HepG2 (cell line): ENCODE measurements around the gene ZG16. TPM values are rescaled to one million over a fixed set of nuclear protein-coding genes. Genes with fewer than 3 reads are reported as not detected.

Experiments
- ATF1 ChIP-seq: IDR thresholded peaks from 2 replicates; pipeline ENCODE4 v1.6.1; 2016; ENCODE audit warnings: mild to moderate bottlenecking, control low read depth
- BCLAF1 ChIP-seq: fragments of 450-650 bp; IDR thresholded peaks from 2 replicates; pipeline ENCODE4 v1.6.1; 2017; ENCODE audit warnings: mild to moderate bottlenecking
- DBP ChIP-seq: sonication (generic); formaldehyde crosslinking; IDR thresholded peaks from 2 replicates; pipeline ENCODE4 v1.4.0; 2020; ENCODE audit warnings: missing genetic modification reagents; ENCODE audit errors: not compliant biosample characterization
- E2F2 ChIP-seq: sonication (generic); formaldehyde crosslinking; IDR thresholded peaks from 2 replicates; pipeline ENCODE4 v1.4.0; 2020; ENCODE audit warnings: missing genetic modification reagents, borderline replicate concordance
- GRHL1 ChIP-seq: sonication (generic); formaldehyde crosslinking; conservative IDR thresholded peaks from 2 replicates; pipeline ENCODE4 v1.8.0; 2022; ENCODE audit warnings: missing genetic modification reagents
- GZF1 ChIP-seq: sonication (generic); formaldehyde crosslinking; IDR thresholded peaks from 2 replicates; pipeline ENCODE4 v1.5.1; 2020; ENCODE audit warnings: mild to moderate bottlenecking, missing genetic modification reagents
- HNF4G ChIP-seq, 2 experiments: sonication (generic) in 1 of 2; formaldehyde crosslinking in 1 of 2; IDR thresholded peaks; 2 replicates each; pipeline versions ENCODE4 v1.4.0 to v1.6.1; 2011 to 2020; ENCODE audit warnings: borderline replicate concordance in 2 of 2, low read depth in 2 of 2, mild to moderate bottlenecking in 2 of 2, low read length in 1 of 2, missing genetic modification reagents in 1 of 2, moderate library complexity in 1 of 2
- MIER3 ChIP-seq: IDR thresholded peaks from 2 replicates; pipeline ENCODE4 v1.6.1; 2016; ENCODE audit warnings: missing compliant biosample characterization, borderline replicate concordance
- NCOA2 ChIP-seq: sonication (generic); formaldehyde crosslinking; IDR thresholded peaks from 2 replicates; pipeline ENCODE4 v1.8.0; 2022; ENCODE audit warnings: inconsistent platforms
- NFYC ChIP-seq: IDR thresholded peaks from 2 replicates; pipeline ENCODE4 v1.6.1; 2016; ENCODE audit warnings: missing genetic modification reagents, missing compliant biosample characterization
- PHB2 ChIP-seq: fragments of 450-650 bp; IDR thresholded peaks from 2 replicates; pipeline ENCODE4 v1.6.1; 2018; ENCODE audit not compliant: partially characterized antibody
- RBM22 ChIP-seq: fragments of 200-400 bp; formaldehyde crosslinking; optimal IDR thresholded peaks from 2 replicates; pipeline ENCODE3; 2017; ENCODE audit warnings: mild to moderate bottlenecking, low read length, moderate library complexity
- STAT5B ChIP-seq: sonication (generic); formaldehyde crosslinking; IDR thresholded peaks from 2 replicates; pipeline ENCODE4 v1.4.0; 2020; ENCODE audit warnings: missing genetic modification reagents
- TBX3 ChIP-seq: fragments of 450-650 bp; IDR thresholded peaks from 2 replicates; pipeline ENCODE4 v1.6.1; 2017; ENCODE audit warnings: antibody characterized with exemption, mild to moderate bottlenecking, inconsistent platforms, borderline replicate concordance
- THAP7 ChIP-seq: sonication (generic); formaldehyde crosslinking; IDR thresholded peaks from 2 replicates; pipeline ENCODE4 v1.8.1; 2023; ENCODE audit warnings: mild to moderate bottlenecking, missing genetic modification reagents
- THRA ChIP-seq: sonication (generic); formaldehyde crosslinking; IDR thresholded peaks from 2 replicates; pipeline ENCODE4 v1.4.0; 2020; ENCODE audit warnings: missing genetic modification reagents, borderline replicate concordance
- ZNF251 ChIP-seq: sonication (generic); formaldehyde crosslinking; IDR thresholded peaks from 2 replicates; pipeline ENCODE4 v1.9.0; 2021; ENCODE audit warnings: mild to moderate bottlenecking, missing genetic modification reagents
- ZNF674 ChIP-seq: sonication (generic); formaldehyde crosslinking; IDR thresholded peaks from 2 replicates; pipeline ENCODE4 v1.5.0; 2020; ENCODE audit warnings: low read depth, mild to moderate bottlenecking, missing genetic modification reagents
- ZNF720 ChIP-seq: sonication (generic); formaldehyde crosslinking; IDR thresholded peaks from 2 replicates; pipeline ENCODE4 v1.4.0; 2020; ENCODE audit warnings: missing genetic modification reagents
- polyA plus RNA-seq, 8 experiments: library from polyadenylated mRNA; depleted of rRNA in 3 of 8; stranded (reverse) in 7 of 8; unstranded in 1 of 8; fragments of >200 nt; fragmentation: Illumina TruSeq in 4 of 8; extraction: Trizol in 4 of 8; gene quantifications; 2 replicates each; pipeline versions ENCODE4 v1.2.1 to v1.2.3, GENCODE V29; 2011 to 2016; ENCODE audit warnings: low read depth in 4 of 8, missing spikeins in 1 of 8, mixed read lengths in 1 of 8; ENCODE audit not compliant: insufficient read depth in 1 of 8
- total RNA-seq, 5 experiments: library from RNA; depleted of rRNA; stranded (reverse); fragments of >200 nt; fragmentation: Illumina TruSeq; extraction: Trizol; gene quantifications; 2 replicates each; pipeline ENCODE4 v1.2.3, GENCODE V29; 2016; ENCODE audit warnings: low read depth in 1 of 5

The ZG16 gene
- total and polyA plus RNA-seq, 2 of the 13 experiments (the other 11 are each of a cell fraction or from before 2014, with no cell fraction given): 0.04 to 0.07 TPM

GRCh38 chr16:29815793-29816693, 38.0 kb downstream of the ZG16 start, which contains the start of gene PAGR1 (continued):
- TF ChIP-seq ATF1 (CRISPR knock-in tag): no peak; the same call in 1 of the 2 replicates
- TF ChIP-seq RBM22: peak; percentile 53
- peak; percentile 93 for TF ChIP-seq THAP7 (CRISPR knock-in tag)
- TF ChIP-seq STAT5B: no peak; the same call in none of the 2 replicates
- TF ChIP-seq HNF4G (IDR thresholded peaks at IDR 0.05; ENCODE audit: borderline replicate concordance, low read depth, low read length): no peak
- no peak; the same call in 1 of the 2 replicates for TF ChIP-seq HNF4G (CRISPR knock-in tag; IDR thresholded peaks at IDR 0.05; ENCODE audit: borderline replicate concordance, low read depth)
- peak; percentile 89 for TF ChIP-seq MIER3 (CRISPR knock-in tag)
- no peak for TF ChIP-seq NCOA2
- no peak for TF ChIP-seq BCLAF1
- no peak for TF ChIP-seq DBP (CRISPR knock-in tag)
- TF ChIP-seq TBX3: no peak
- TF ChIP-seq THRA (CRISPR knock-in tag): no peak; the same call in 1 of the 2 replicates
- no peak for TF ChIP-seq ZNF251 (CRISPR knock-in tag)
- TF ChIP-seq PHB2: no peak
- peak; percentile 59; the same call in 1 of the 2 replicates for TF ChIP-seq NFYC (CRISPR knock-in tag)
- no peak for TF ChIP-seq GRHL1 (CRISPR knock-in tag)
- TF ChIP-seq E2F2 (CRISPR knock-in tag): 0 out of 2 replicates have a peak, but pooled peaks have one; percentile 58
- TF ChIP-seq ZNF720 (CRISPR knock-in tag): no peak
- TF ChIP-seq GZF1 (CRISPR knock-in tag): peak; percentile 71; the same call in 1 of the 2 replicates
- no peak for TF ChIP-seq ZNF674
